Colonic mucosa (tissue), 4 donors: ENCODE results near the gene SLC44A2. TPM values are rescaled to one million over a fixed set of nuclear protein-coding genes. Genes with fewer than 3 reads are reported as not detected.

ENCODE experiments used
- DNase-seq: peaks from one replicate; pipeline ENCODE4 v3.0.0-alpha.2; 2020
- H3K27ac ChIP-seq: fragments of 200-600 bp; one replicate; pipeline ENCODE4 v1.8.0; 2021
- H3K27me3 ChIP-seq: fragments of 200-600 bp; one replicate; pipeline ENCODE4 v1.8.0; 2021
- H3K36me3 ChIP-seq: fragments of 200-600 bp; one replicate; pipeline ENCODE4 v1.8.0; 2021
- H3K4me1 ChIP-seq: fragments of 200-600 bp; one replicate; pipeline ENCODE4 v1.8.0; 2021; ENCODE audit warnings: mild to moderate bottlenecking
- H3K4me3 ChIP-seq: fragments of 200-600 bp; one replicate; pipeline ENCODE4 v1.8.0; 2021
- H3K9ac ChIP-seq, 2 donors: one replicate each; pipeline ENCODE4 v1.7.0; 2013; ENCODE audit warnings: control low read depth in 2 of 2, low read depth in 2 of 2, low read length in 2 of 2
- H3K9me3 ChIP-seq: fragments of 200-600 bp; one replicate; pipeline ENCODE4 v1.8.0; 2021
- intact Hi-C: fragments of 100-400 bp; cut with DNase I; formaldehyde crosslinking; loops from one replicate; pipeline ENCODE4 v1.14.1; 2022
- total RNA-seq, 2 donors: library from RNA; stranded (reverse); fragmentation: NEBNext Ultra II Directional in 1 of 2; extraction: Animal tissue kit (Norgen Biotek cat#: 25700) in 1 of 2; gene quantifications; one replicate each; pipeline ENCODE4 v1.2.1, GENCODE V29; 2021
- TF ChIP-seq, protein P1 (sequence below): fragments of 200-600 bp; IDR thresholded peaks from one replicate; pipeline ENCODE4 v1.8.0; 2022; ENCODE audit warnings: antibody characterized with exemption, mild to moderate bottlenecking
- donor health status: healthy.
- donor health status: DM: no; HTN: no; CAD: no.
- donor health status: DM: no; HTN: no; CAD: no.

The SLC44A2 gene
- total RNA-seq, 2 donors from 2014 or later = 87.1 to 137 TPM

DNA sequence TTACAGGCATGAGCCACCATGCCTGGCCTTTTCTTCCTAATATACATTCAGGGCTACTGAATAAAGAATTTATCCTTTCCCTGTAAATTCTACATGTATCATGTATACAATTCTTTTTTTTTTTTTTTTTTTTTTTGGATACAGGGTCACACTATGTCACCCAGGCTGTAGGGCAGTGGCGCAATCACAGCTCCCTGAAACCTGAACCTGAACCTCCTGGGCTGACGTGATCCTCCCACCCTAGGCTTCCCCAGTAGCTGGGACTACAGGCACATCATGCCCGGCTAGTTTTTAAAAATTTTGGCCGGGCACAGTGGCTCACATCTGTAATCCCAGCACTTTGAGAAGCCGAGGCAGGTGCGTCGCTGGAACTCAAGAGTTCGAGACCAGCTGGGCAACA lies 6.5 kb upstream of the SLC44A2 start:
- no peak for DNase-seq
- Histone ChIP-seq H3K9ac (no peak overlapping the region), H3K27ac (no peak overlapping the region), H3K9me3 (no peaks in the 10 kb centered on the region), H3K4me3 (no peak overlapping the region), H3K36me3 (no peaks in the 10 kb centered on the region), H3K4me1 (no peaks in the 10 kb centered on the region), H3K27me3 (no peaks in the 10 kb centered on the region)
- intact Hi-C loops = no loop called here
- TF ChIP-seq, protein P1, sequence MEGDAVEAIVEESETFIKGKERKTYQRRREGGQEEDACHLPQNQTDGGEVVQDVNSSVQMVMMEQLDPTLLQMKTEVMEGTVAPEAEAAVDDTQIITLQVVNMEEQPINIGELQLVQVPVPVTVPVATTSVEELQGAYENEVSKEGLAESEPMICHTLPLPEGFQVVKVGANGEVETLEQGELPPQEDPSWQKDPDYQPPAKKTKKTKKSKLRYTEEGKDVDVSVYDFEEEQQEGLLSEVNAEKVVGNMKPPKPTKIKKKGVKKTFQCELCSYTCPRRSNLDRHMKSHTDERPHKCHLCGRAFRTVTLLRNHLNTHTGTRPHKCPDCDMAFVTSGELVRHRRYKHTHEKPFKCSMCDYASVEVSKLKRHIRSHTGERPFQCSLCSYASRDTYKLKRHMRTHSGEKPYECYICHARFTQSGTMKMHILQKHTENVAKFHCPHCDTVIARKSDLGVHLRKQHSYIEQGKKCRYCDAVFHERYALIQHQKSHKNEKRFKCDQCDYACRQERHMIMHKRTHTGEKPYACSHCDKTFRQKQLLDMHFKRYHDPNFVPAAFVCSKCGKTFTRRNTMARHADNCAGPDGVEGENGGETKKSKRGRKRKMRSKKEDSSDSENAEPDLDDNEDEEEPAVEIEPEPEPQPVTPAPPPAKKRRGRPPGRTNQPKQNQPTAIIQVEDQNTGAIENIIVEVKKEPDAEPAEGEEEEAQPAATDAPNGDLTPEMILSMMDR = no peak

DNA sequence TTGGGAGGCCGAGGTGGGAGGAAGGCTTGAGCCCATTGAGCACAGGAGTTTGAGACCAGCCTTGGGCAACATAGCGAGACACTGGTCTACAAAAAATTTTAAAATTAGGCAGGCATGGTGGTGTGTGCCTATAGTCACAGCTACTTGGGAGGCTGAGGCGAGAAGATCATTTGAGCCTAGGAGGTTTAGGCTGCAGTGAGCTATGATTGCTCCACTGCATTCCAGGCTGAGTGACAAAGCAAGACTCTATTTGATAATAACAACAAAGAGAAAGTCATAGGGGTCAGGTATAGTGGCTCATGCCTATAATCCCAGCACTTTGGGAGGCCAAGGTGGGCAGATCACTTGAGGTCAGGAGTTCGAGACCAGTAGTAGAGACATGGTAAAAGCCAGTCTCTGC lies 4.6 kb upstream of the SLC44A2 start:
- intact Hi-C loops = no loop called here
- Histone ChIP-seq H3K4me1 (peaks cover 10% of the 10 kb centered on the region), H3K27me3 (no peaks in the 10 kb centered on the region), H3K9ac (no peak overlapping the region), H3K27ac (no peak overlapping the region), H3K36me3 (no peaks in the 10 kb centered on the region), H3K4me3 (no peak overlapping the region), H3K9me3 (no peaks in the 10 kb centered on the region)
- no peak for DNase-seq
- TF ChIP-seq, protein P1 = no peak

DNA sequence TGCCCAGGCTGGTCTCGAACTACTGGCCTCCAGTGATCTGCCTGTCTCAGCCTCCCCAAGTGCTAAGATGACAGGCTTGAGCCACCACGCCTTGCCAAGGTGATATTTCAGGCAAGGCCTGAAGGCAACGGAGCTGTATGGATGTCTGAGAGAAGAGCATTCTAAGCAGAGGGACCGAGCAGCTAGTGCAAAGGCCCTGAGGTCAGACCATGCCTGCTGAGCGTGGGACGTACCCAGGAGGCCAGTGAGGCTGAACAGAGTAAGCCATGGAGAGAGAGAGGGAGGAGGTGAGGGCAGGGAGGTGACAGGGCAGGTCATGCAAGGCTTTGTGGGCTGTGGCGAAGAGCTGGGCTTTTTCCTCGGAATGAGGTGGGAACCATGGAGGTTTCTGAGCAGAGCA lies 3.4 kb upstream of the SLC44A2 start:
- no peak overlapping the region for H3K4me3 ChIP-seq
- H3K9ac ChIP-seq = no peak overlapping the region
- H3K36me3 ChIP-seq = no peaks in the 10 kb centered on the region
- H3K27ac ChIP-seq = no peak overlapping the region
- no peaks in the 10 kb centered on the region for H3K27me3 ChIP-seq
- no peak for DNase-seq
- intact Hi-C loops = no loop called here
- H3K9me3 ChIP-seq = no peaks in the 10 kb centered on the region
- H3K4me1 ChIP-seq = peaks cover 10% of the 10 kb centered on the region
- TF ChIP-seq, protein P1 = no peak

DNA sequence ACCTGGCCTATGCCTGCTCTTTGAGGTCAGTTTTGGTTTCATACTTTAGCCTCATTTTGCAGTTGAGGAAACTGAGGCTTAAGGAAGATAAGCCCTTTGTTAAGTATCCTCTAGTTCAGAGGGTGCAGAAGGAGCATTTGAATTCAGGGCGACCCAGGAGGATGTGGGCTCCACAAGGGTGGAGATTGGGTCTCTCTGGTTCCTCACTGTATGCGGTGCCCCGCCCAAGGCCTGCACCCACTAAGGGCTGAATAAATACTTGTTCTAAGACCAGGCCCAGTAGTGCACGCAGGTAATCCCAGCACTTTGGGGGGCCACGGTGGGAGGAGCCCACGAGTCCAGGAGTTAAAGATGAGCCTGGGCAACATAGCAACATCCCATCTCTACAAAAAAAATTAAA lies 768 bp upstream of the SLC44A2 start:
- DNase-seq = peak; percentile 63
- no peaks in the 10 kb centered on the region for H3K27me3 ChIP-seq
- H3K9me3 ChIP-seq = no peaks in the 10 kb centered on the region
- peak overlapping the region; percentile 82 for H3K27ac ChIP-seq
- H3K4me3 ChIP-seq = no peak overlapping the region
- TF ChIP-seq, protein P1 = no peak
- peaks cover 10% of the 10 kb centered on the region for H3K4me1 ChIP-seq
- peak overlapping the region; percentile 13 to 77 for H3K9ac ChIP-seq
- intact Hi-C loops = no loop called here
- no peaks in the 10 kb centered on the region for H3K36me3 ChIP-seq

DNA sequence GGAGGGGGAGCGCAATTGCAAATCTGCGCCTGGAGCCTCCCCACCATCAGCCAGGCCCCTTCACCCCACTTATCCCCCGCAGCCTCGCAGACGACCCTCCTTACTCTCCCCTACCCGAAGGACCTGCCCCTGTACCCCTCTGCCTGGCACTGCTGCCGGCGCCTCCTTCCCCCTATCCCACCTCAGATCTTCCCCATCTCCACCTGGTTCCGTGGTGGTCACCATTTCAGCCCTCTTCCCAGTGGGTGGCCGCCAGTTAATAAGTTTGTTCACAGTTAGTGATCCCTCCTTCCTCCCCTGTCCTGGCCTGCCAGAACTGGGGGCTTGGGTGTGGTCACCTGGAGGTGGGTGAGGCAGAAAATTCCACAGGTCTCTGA lies 397 bp downstream of the SLC44A2 start:
- H3K27ac ChIP-seq = peak overlapping the region; percentile 82
- H3K4me3 ChIP-seq = peak overlapping the region; percentile 69
- H3K4me1 ChIP-seq = peaks cover 10% of the 10 kb centered on the region
- peak; percentile 55 for DNase-seq
- peak overlapping the region; percentile 75 to 93 for H3K9ac ChIP-seq
- TF ChIP-seq, protein P1 = no peak
- H3K36me3 ChIP-seq = no peaks in the 10 kb centered on the region
- no peaks in the 10 kb centered on the region for H3K27me3 ChIP-seq
- intact Hi-C loops = no loop called here
- H3K9me3 ChIP-seq = no peaks in the 10 kb centered on the region

DNA sequence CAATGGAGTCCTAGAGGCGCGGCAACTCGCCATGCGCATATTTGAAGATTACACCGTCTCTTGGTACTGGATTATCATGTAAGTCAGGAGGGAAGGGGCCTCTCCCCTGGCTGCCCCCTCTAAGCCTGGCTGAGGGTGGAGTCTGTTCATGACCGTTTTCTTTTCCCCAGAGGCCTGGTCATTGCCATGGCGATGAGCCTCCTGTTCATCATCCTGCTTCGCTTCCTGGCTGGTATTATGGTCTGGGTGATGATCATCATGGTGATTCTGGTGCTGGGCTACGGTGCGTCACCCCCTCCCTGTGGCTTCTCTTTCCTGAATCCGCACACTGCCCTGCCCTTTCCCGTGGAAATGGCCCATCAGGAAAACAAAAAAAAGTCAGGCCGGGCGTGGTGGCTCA lies 6.5 kb downstream of the SLC44A2 start:
- intact Hi-C loops = no loop called here
- Histone ChIP-seq H3K4me3 (no peak overlapping the region), H3K9ac (no peak overlapping the region), H3K27me3 (no peaks in the 10 kb centered on the region), H3K27ac (no peak overlapping the region), H3K36me3 (peaks cover 11% of the 10 kb centered on the region), H3K4me1 (no peaks in the 10 kb centered on the region), H3K9me3 (no peaks in the 10 kb centered on the region)
- TF ChIP-seq, protein P1 = no peak
- no peak for DNase-seq
